ENCODE results near the gene GNG11. TPM values are rescaled to one million over a fixed set of nuclear protein-coding genes. Genes with fewer than 3 reads are reported as not detected.
A peak's percentile ranks its signal among the peaks of the same experiment; 100 is the strongest.
"Not testable (repeated sequence)": the region's sequence is repeated elsewhere in the genome, so short reads cannot be mapped to it uniquely, and the experiment has no call there.

Gene GNG11
- total RNA-seq, 1 experiment from 2014 or later: 92.7 TPM

GRCh38 chr7:93911242-93911641 lies 10.3 kb upstream of the GNG11 start:
- DNase-seq (ENCODE audit: low read depth): not testable (repeated sequence)

DNA sequence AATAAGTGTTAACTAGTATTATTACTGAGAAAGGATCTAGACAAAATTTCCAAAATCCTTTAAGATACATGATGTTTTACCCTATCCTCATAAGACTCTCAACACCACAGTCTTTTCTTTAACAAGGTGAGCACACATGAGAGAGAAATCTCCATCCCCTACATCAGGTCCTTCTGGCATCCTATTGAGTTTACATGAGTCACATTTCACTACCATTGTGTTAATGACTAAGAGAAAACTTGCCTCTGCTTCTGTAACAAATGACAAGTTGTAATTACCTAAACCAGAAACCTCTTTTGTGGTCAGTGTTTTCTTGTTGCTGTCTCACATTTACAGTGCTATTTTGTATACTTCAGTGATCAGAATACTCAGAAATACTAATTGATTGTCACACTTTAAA lies 9.9 kb upstream of the GNG11 start:
- not testable (repeated sequence) for DNase-seq (ENCODE audit: low read depth)

GRCh38 chr7:93913197-93913596 lies 8.3 kb upstream of the GNG11 start:
- DNase-seq (ENCODE audit: low read depth): no peak

GRCh38 chr7:93914581-93915066 lies 6.9 kb upstream of the GNG11 start:
- DNase-seq (ENCODE audit: low read depth): peak; percentile 58

- not testable (repeated sequence) for DNase-seq (ENCODE audit: low read depth)
These were observed 6.2 kb upstream of the GNG11 start for GRCh38 chr7:93915206-93915842.

DNA sequence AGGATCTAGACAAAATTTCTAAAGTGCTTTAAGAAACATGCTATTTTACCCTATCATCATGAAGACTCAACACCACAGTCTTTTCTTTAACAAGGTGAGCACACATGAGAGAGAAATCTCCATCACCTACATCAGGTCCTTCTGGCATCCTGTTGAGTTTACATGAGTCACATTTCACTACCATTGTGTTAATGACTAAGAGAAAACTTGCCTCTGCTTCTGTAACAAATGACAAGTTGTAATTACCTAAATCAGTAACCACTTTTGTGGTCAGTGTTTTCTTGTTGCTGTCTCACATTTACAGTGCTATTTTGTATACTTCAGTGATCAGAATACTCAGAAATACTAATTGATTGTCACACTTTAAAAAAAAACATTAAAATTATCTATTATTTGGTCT lies 5.6 kb upstream of the GNG11 start:
- DNase-seq (ENCODE audit: low read depth): not testable (repeated sequence)

- DNase-seq (ENCODE audit: low read depth): not testable (repeated sequence)
These were observed 5.2 kb upstream of the GNG11 start for GRCh38 chr7:93916315-93916714.

DNA sequence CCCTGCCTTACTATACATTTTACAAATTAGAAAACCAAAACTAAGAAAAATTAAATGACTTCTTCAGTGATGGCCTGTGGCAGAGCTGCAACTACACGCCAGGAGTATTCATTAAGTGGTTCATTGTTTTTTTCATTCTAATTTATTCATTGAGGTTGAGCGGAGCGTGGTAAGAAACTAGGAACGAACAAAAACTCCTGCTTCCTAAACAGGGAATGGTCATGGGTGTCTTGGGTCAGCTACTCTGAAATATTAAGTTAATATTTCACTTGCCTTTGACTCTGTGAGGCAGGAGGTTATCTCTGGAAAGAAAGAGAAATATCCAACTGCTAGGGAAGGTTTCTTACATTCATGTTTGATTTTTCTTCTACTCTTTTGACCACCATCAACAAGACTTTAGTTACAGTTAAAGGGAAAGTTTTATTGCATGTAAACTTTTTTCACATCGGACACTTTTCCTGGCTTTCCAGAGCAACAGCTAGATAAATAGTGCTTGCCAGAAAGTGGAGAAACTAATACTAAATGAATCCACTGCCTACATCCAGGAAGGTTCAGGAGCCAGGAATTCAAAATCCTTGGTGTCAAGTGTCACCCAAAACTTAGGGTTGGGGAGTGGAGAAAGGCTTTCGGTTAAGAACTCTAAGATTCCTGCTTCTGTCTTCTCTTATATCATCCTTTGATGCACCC lies 896 bp upstream of the GNG11 start:
- DNase-seq (ENCODE audit: low read depth): peak; percentile 52

- peak; percentile 58 for DNase-seq (ENCODE audit: low read depth)
These were observed 349 bp upstream of the GNG11 start for GRCh38 chr7:93921186-93921585.

- peak; percentile 50 for DNase-seq (ENCODE audit: low read depth)
These were observed 1.8 kb downstream of the GNG11 start for GRCh38 chr7:93923296-93923695.

- peak; percentile 20 for DNase-seq (ENCODE audit: low read depth)
These were observed 2.4 kb downstream of the GNG11 start for GRCh38 chr7:93923942-93924341.

- DNase-seq (ENCODE audit: low read depth): no peak
These were observed 5.3 kb downstream of the GNG11 start for GRCh38 chr7:93926800-93927199.

DNA sequence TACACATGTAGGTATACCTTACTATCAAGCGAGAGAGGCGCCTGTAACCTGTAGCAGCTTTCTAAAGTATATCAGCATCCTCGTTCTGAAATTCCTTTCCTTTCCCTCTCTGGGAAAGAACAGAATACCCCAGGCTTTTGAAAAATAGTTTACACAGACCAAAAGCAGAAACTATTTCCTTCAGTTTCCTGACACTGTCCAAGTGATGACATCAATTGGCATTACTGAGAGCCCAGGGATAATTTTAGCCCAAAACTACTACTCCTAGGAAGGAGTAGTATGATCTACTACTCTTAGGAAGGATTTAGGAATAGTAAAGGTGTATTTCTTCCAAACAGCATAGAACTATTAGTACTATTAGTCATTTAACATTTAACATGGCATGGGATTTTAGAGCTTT lies 6.0 kb downstream of the GNG11 start:
- DNase-seq (ENCODE audit: low read depth): no peak

DNA sequence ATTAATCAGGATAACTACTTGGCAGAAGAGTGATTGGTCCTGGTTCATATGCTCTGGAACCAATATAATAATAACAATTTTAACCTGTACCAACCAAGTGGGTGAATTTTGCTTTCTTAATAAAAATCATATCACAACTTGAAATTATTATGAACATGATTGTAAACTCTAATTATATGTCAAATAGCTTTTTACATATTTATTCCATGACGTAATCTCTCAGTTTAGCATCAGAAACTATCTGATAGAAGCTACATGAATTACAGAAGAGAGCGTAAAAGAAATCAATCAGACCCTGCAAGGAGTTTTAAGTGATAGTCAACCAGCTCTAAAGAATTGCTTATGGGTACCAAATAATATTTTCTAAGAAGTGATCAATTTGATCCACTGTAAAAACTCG lies 10.1 kb downstream of the GNG11 start:
- no peak for DNase-seq (ENCODE audit: low read depth)

DNA sequence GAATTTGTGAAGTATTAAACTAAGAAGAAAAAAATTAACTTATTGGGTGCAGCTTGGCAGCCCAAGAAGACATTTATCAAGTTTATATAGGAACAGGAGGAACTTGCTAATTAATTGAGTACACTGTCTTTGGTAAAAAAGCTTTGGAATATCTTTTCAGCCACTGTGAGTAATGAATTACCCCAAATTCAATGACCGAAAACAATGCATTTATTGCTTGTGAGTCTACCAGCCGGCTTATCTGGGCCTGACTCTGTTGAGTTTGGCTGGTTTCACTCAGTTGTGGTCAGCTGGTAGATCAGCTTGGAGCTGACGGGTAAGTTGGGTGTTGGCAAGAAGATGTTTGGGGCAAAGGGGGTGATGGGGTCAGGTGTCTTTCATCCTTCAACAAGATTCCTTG lies 11.6 kb downstream of the GNG11 start:
- no peak for DNase-seq (ENCODE audit: low read depth)

DNA sequence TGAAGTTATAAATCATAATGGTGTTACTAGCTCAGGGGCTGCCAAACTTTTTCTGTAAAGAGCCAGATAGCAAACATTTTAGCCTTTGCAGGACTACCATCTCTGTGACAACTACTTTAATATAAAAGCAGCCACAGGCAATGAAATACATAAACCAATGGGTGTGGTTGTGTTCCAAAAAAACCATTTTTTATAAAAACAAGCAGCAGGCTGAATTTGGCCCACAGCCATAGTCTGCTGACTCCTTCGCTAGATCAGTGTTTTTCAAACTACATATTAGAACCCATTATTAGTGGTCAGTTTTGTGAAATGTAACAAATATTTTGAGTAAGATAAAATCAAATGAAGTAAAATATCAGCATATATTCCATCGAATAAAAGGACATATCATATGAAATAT lies 13.6 kb downstream of the GNG11 start:
- DNase-seq (ENCODE audit: low read depth): no peak

- no peak for DNase-seq (ENCODE audit: low read depth)
These were observed 16.3 kb downstream of the GNG11 start for GRCh38 chr7:93937818-93938217.

GRCh38 chr7:93938293-93938692 lies 16.8 kb downstream of the GNG11 start:
- peak; percentile 27 for DNase-seq (ENCODE audit: low read depth)

DNA sequence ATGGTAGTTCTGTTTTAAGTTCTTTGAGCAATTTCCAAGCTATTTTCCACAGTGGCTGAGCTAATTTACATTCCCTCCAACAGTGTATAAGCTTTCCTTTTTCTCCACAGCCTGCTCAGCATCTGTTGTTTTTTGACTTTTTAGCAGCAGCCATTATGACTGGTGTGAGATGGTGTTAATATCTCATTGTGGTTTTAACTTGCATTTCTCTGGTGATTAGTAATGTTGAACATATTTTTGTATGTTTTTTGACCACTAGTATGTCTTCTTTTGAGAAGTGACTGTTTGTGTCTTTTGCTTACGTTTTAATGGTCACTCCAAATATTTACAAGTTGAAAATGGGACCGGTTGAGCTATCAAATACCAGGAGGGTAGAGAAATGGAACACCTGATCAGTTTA lies 20.4 kb downstream of the GNG11 start:
- DNase-seq (ENCODE audit: low read depth): peak; percentile 93

DNA sequence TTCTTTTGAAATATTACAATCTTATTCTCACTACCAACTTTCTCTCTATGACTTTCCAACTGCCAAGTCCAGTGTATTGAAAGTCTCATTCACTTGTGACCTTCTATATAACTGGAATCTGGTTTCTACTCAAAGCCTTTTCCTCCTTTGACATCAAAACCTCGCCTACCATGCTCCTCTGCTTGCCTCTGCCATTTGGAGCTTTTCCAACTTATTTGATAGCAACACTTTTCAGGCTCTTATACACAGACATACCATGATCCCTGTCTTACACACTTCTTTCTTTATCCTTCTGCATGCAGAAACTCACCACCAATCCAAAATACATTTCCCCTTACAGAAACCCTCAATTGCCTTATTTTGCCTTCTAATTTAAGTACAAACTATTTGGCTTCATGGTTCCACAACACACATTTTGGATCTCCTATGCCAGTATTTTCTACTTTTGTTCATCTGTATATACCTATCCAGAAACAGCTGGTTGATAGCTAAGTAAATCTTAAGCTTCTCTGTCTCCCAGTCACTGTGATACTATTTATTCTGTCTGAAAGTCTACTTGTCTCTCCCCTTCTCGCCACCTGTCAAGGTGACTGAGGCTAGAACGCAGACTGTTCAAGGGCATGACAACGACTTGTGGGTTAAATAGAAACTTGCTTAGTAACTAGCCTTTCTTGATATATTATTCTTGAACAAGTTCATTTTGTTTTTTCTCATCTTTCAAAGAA lies 22.4 kb downstream of the GNG11 start:
- no peak for DNase-seq (ENCODE audit: low read depth)

DNA sequence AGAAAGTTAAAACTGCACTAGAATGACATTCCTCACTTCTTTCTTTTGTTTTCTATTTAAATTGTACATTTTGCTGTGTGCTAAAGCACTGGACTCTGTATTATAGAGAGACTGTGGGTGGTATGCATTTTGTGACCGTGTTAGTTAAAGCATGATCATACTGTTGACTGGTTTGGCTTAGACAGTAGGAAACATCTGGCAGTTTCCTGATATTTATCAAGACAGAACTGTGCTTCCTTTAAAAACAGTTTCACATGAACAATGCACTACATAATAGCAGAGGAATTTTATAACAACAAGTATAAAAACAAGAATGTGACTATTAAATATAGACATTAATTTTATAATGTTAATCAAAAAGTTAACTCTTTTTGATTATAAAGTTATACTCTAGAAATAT lies 23.1 kb downstream of the GNG11 start:
- DNase-seq (ENCODE audit: low read depth): no peak

GRCh38 chr7:93945083-93945482 lies 23.5 kb downstream of the GNG11 start:
- DNase-seq (ENCODE audit: low read depth): no peak

All from LHCN-M2 (cell line).